ENCODE measurements around the gene CREB3L4.

DNA sequence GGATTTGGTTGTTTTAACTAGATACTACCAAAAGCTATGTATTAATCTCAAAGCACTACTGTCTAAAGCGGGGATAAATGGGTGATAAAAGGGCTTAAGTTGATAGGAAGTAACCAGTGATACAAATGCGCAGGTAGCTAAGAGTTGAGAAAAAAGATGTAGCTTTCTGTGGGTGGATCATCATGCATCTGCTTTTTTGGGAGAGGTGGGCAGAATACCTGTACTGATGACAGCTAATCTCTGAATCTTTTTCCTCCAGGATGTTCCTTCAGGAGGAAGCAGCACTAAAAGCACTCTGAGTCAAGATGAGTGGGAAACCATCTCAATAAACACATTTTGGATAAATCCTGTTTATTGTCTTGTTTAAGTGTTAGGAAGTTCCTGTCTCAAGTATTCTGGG lies 24.1 kb downstream of the CREB3L4 start:
- TF ChIP-seq SNAI2 (CRISPR knock-in tag; IDR thresholded peaks at IDR 0.05): no peak
- no peak for TF ChIP-seq ZFP3 (CRISPR knock-in tag; IDR thresholded peaks at IDR 0.05)
- no peak for TF ChIP-seq CREB5 (CRISPR knock-in tag; IDR thresholded peaks at IDR 0.05; ENCODE audit: low read depth)
- no peak for TF ChIP-seq RARB (CRISPR knock-in tag; IDR thresholded peaks at IDR 0.05)
- TF ChIP-seq ZNF565 (CRISPR knock-in tag; conservative IDR thresholded peaks at IDR 0.05; ENCODE audit: low read depth): no peak
- TF ChIP-seq ZC3H10 (CRISPR knock-in tag; IDR thresholded peaks at IDR 0.05): no peak
- no peak for TF ChIP-seq TOX (CRISPR knock-in tag; IDR thresholded peaks at IDR 0.05; ENCODE audit: borderline replicate concordance)

Measured in SK-N-SH treated with all-trans-retinoic acid at 6 μM for 48 hours (cell line).